GM18511 (cell line): ENCODE data around the gene CCND3.

ENCODE experiments used
- ATAC-seq: cut with Tn5 transposase; IDR thresholded peaks from one replicate; pipeline ENCODE4 v1.9.1; 2021; ENCODE audit warnings: mild to moderate bottlenecking, moderate library complexity; ENCODE audit not compliant: unreplicated experiment

Gene CCND3

GRCh38 chr6:41927253-41927652 lies 14.4 kb downstream of the CCND3 start:
- ATAC-seq, result no peak

GRCh38 chr6:41922154-41922553 lies 19.5 kb downstream of the CCND3 start:
- no peak for ATAC-seq

GRCh38 chr6:41921712-41921998 lies 20.0 kb downstream of the CCND3 start:
- ATAC-seq, result peak; percentile 14

GRCh38 chr6:41920921-41921711 lies 20.5 kb downstream of the CCND3 start, which contains the start of the genes BYSL and MED20:
Gene BYSL (plus strand): TSS chr6:41921499. CDS start chr6:41921563, 64 bp downstream.
Gene MED20 (minus strand): TSS chr6:41921139. CDS start chr6:41921018, 121 bp downstream.
- peak; percentile 91 for ATAC-seq

GRCh38 chr6:41917528-41917927 lies 24.1 kb downstream of the CCND3 start:
- no peak for ATAC-seq

- ATAC-seq, result no peak
Observed at GRCh38 chr6:41914869-41915530, 26.6 kb downstream of the CCND3 start.

- ATAC-seq, result no peak
Observed at GRCh38 chr6:41914343-41914742, 27.3 kb downstream of the CCND3 start.

- ATAC-seq, result no peak
Observed at GRCh38 chr6:41909727-41910126, 31.9 kb downstream of the CCND3 start.

GRCh38 chr6:41901882-41902519 lies 39.6 kb downstream of the CCND3 start:
- no peak for ATAC-seq

GRCh38 chr6:41900861-41901260 lies 40.7 kb downstream of the CCND3 start:
- ATAC-seq, result no peak

- ATAC-seq, result no peak
Observed at GRCh38 chr6:41896281-41896680, 45.3 kb downstream of the CCND3 start.

- peak; percentile 89 for ATAC-seq
Observed at GRCh38 chr6:41895300-41896233, 46.0 kb downstream of the CCND3 start, which contains the start of gene USP49. Gene USP49 (minus strand): TSS chr6:41895375. CDS start chr6:41806983, 88,392 bp downstream.

GRCh38 chr6:41894366-41895299 lies 47.0 kb downstream of the CCND3 start:
- ATAC-seq, result peak; percentile 35

GRCh38 chr6:41892921-41893564 lies 48.6 kb downstream of the CCND3 start:
- ATAC-seq, result no peak

GRCh38 chr6:41887331-41887751 lies 54.3 kb downstream of the CCND3 start:
- ATAC-seq, result no peak

GRCh38 chr6:41885930-41886329 lies 55.7 kb downstream of the CCND3 start:
- ATAC-seq, result no peak

- ATAC-seq, result no peak
Observed at GRCh38 chr6:41884957-41885356, 56.7 kb downstream of the CCND3 start.
